Measurements from ENCODE around the gene PTPRM.

Gene PTPRM

GRCh38 chr18:8366070-8366469, 799.0 kb downstream of the PTPRM start:
- H3F3A ChIP-seq (ENCODE audit: insufficient read depth, low read length), result peaks cover 9% of the 10 kb centered on the region
- H3K27ac ChIP-seq (ENCODE audit: low read length), result no peak overlapping the region
- no peaks in the 10 kb centered on the region for H3K27me3 ChIP-seq (replicated peaks; ENCODE audit: insufficient read depth, low read length)
- H3K9ac ChIP-seq (ENCODE audit: low read length), result no peak overlapping the region
- no peaks in the 10 kb centered on the region for H3K9me2 ChIP-seq (replicated peaks; ENCODE audit: insufficient read depth, low read length)
- no peak for DNase-seq
- H3K36me3 ChIP-seq (replicated peaks; ENCODE audit: insufficient read depth, low read length), result no peaks in the 10 kb centered on the region
- 0 out of 2 replicates have a peak, but pooled peaks cover 3% of the 10 kb centered on the region for H3K4me1 ChIP-seq (ENCODE audit: low read length)
- H3K4me2 ChIP-seq (ENCODE audit: low read depth, low read length), result no peak overlapping the region
- no peak overlapping the region for H2AFZ ChIP-seq (ENCODE audit: low read length)
- no peaks in the 10 kb centered on the region for H3K79me2 ChIP-seq (ENCODE audit: low read length)
- no peaks in the 10 kb centered on the region for H3K9me3 ChIP-seq (replicated peaks; ENCODE audit: insufficient read depth, low read length)
- H3K4me3 ChIP-seq (ENCODE audit: low read length), result no peak overlapping the region
- no peak for TF ChIP-seq CTCF (IDR thresholded peaks at IDR 0.05; ENCODE audit: low read length)
- no peak for TF ChIP-seq EZH2phosphoT487 (IDR thresholded peaks at IDR 0.05; ENCODE audit: low read length)
- no peaks in the 10 kb centered on the region for H4K20me1 ChIP-seq (ENCODE audit: insufficient read depth, low read length)

- Histone ChIP-seq H3K27me3 (replicated peaks; ENCODE audit: insufficient read depth, low read length) (no peaks in the 10 kb centered on the region), H3K9me2 (replicated peaks; ENCODE audit: insufficient read depth, low read length) (no peaks in the 10 kb centered on the region), H3K4me2 (ENCODE audit: low read depth, low read length) (peak overlapping the region; percentile 71; the same call in 1 of the 2 replicates)
Measured at GRCh38 chr18:8366656-8367055, 799.5 kb downstream of the PTPRM start.

GRCh38 chr18:8367217-8367988, 800.3 kb downstream of the PTPRM start:
- no peaks in the 10 kb centered on the region for H3K27me3 ChIP-seq (replicated peaks; ENCODE audit: insufficient read depth, low read length)
- no peaks in the 10 kb centered on the region for H3K9me2 ChIP-seq (replicated peaks; ENCODE audit: insufficient read depth, low read length)
- no peaks in the 10 kb centered on the region for H3K9me3 ChIP-seq (replicated peaks; ENCODE audit: insufficient read depth, low read length)
- TF ChIP-seq EZH2 (optimal IDR thresholded peaks at IDR 0.05; ENCODE audit: low read depth, low read length) (no peak), CTCF (IDR thresholded peaks at IDR 0.05; ENCODE audit: low read length) (peak; percentile 71), EZH2phosphoT487 (IDR thresholded peaks at IDR 0.05; ENCODE audit: low read length) (no peak)
- DNase-seq, result peak; percentile 81
- peak overlapping the region; percentile 71 for H3K4me2 ChIP-seq (ENCODE audit: low read depth, low read length)
- H4K20me1 ChIP-seq (ENCODE audit: insufficient read depth, low read length), result no peaks in the 10 kb centered on the region
- peak overlapping the region; percentile 22; the same call in 1 of the 2 replicates for H3K9ac ChIP-seq (ENCODE audit: low read length)
- peak overlapping the region; percentile 37 for H3K4me3 ChIP-seq (ENCODE audit: low read length)
- 0 out of 2 replicates have a peak, but pooled peaks cover 3% of the 10 kb centered on the region for H3K4me1 ChIP-seq (ENCODE audit: low read length)
- H3K27ac ChIP-seq (ENCODE audit: low read length), result peak overlapping the region; percentile 17; the same call in 1 of the 2 replicates
- no peaks in the 10 kb centered on the region for H3K36me3 ChIP-seq (replicated peaks; ENCODE audit: insufficient read depth, low read length)
- peak overlapping the region; percentile 79 for H2AFZ ChIP-seq (ENCODE audit: low read length)
- peaks cover 9% of the 10 kb centered on the region for H3F3A ChIP-seq (ENCODE audit: insufficient read depth, low read length)
- no peaks in the 10 kb centered on the region for H3K79me2 ChIP-seq (ENCODE audit: low read length)

More at GRCh38 chr18:8366656-8367055, 799.5 kb downstream of the PTPRM start:
- Histone ChIP-seq H2AFZ (ENCODE audit: low read length) (peak overlapping the region; percentile 79; the same call in 1 of the 2 replicates), H3K27ac (ENCODE audit: low read length) (no peak overlapping the region), H3F3A (ENCODE audit: insufficient read depth, low read length) (peaks cover 9% of the 10 kb centered on the region), H3K9me3 (replicated peaks; ENCODE audit: insufficient read depth, low read length) (no peaks in the 10 kb centered on the region), H3K4me3 (ENCODE audit: low read length) (peak overlapping the region; percentile 37; the same call in 1 of the 2 replicates), H3K9ac (ENCODE audit: low read length) (peak overlapping the region; percentile 22; the same call in 1 of the 2 replicates), H4K20me1 (ENCODE audit: insufficient read depth, low read length) (no peaks in the 10 kb centered on the region), H3K79me2 (ENCODE audit: low read length) (no peaks in the 10 kb centered on the region), H3K36me3 (replicated peaks; ENCODE audit: insufficient read depth, low read length) (no peaks in the 10 kb centered on the region), H3K4me1 (ENCODE audit: low read length) (0 out of 2 replicates have a peak, but pooled peaks cover 3% of the 10 kb centered on the region)
- DNase-seq, result no peak
- TF ChIP-seq EZH2phosphoT487 (IDR thresholded peaks at IDR 0.05; ENCODE audit: low read length), result no peak
